NCI-H1930 (cell line): ENCODE data around the gene TMEM80.
A peak's percentile ranks its signal among the peaks of the same experiment; 100 is the strongest.
"Not testable (repeated sequence)": the region's sequence is repeated elsewhere in the genome, so short reads cannot be mapped to it uniquely, and the experiment has no call there.

ENCODE experiments used
- DNase-seq, 2 experiments: peaks; one replicate each; lab custom pipeline; 2025; lab: John Stamatoyannopoulos, UW

Gene TMEM80

GRCh38 chr11:721741-722345 lies 26.2 kb downstream of the TMEM80 start:
- DNase-seq: no peak

- no peak for DNase-seq
Observed at GRCh38 chr11:722346-722811, 26.8 kb downstream of the TMEM80 start.

GRCh38 chr11:723120-723883 lies 27.7 kb downstream of the TMEM80 start:
- peak in 1 of 2 experiments; percentile 50 for DNase-seq

GRCh38 chr11:724049-724777 lies 28.6 kb downstream of the TMEM80 start:
- no peak for DNase-seq

- DNase-seq: no peak
Observed at GRCh38 chr11:724778-725386, 29.3 kb downstream of the TMEM80 start.

- no peak for DNase-seq
Observed at GRCh38 chr11:725624-726202, 30.1 kb downstream of the TMEM80 start.

- DNase-seq: no peak
Observed at GRCh38 chr11:726278-727220, 30.9 kb downstream of the TMEM80 start.

GRCh38 chr11:727281-727701 lies 31.7 kb downstream of the TMEM80 start:
- DNase-seq: no peak

GRCh38 chr11:727859-728748 lies 32.5 kb downstream of the TMEM80 start:
- peak; percentile 59 to 84 for DNase-seq

- no peak for DNase-seq
Observed at GRCh38 chr11:728901-729491, 33.4 kb downstream of the TMEM80 start.

- no peak for DNase-seq
Observed at GRCh38 chr11:729492-730074, 34.0 kb downstream of the TMEM80 start.

GRCh38 chr11:733072-733471 lies 37.5 kb downstream of the TMEM80 start:
- no peak for DNase-seq

- not testable (repeated sequence) for DNase-seq
Observed at GRCh38 chr11:734541-734940, 38.9 kb downstream of the TMEM80 start.

GRCh38 chr11:737366-737765 lies 41.8 kb downstream of the TMEM80 start:
- DNase-seq: no peak

GRCh38 chr11:737899-738298 lies 42.3 kb downstream of the TMEM80 start:
- DNase-seq: not testable (repeated sequence)

- no peak for DNase-seq
Observed at GRCh38 chr11:742156-742546, 46.5 kb downstream of the TMEM80 start.

- DNase-seq: no peak
Observed at GRCh38 chr11:742571-743201, 47.1 kb downstream of the TMEM80 start.

GRCh38 chr11:745428-745827 lies 49.8 kb downstream of the TMEM80 start:
- no peak for DNase-seq
